Right ventricle myocardium inferior (tissue), 1 donor: Measurements from ENCODE around the gene STPG4. TPM values are rescaled to one million over a fixed set of nuclear protein-coding genes. Genes with fewer than 3 reads are reported as not detected.
A peak's percentile ranks its signal among the peaks of the same experiment; 100 is the strongest.

ENCODE experiments used
- ATAC-seq: fragments of 200-7000 bp; cut with Tn5 transposase; one replicate; pipeline ENCODE4 v1.9.1; 2020; ENCODE audit warnings: mild to moderate bottlenecking, moderate library complexity
- DNase-seq: peaks from one replicate; pipeline ENCODE4 v3.0.0; 2021; ENCODE audit errors: missing footprints
- intact Hi-C: fragments of 100-400 bp; cut with DNase I; formaldehyde crosslinking; loops from one replicate; pipeline ENCODE4 v1.11.0; 2022
- total RNA-seq: library from RNA; stranded (reverse); fragmentation: NEBNext Ultra II Directional; extraction: Animal tissue kit (Norgen Biotek cat#: 25700); gene quantifications from one replicate; pipeline ENCODE4 v1.2.1, GENCODE V29; 2021
- donor health status: DM: no; HTN: yes; CAD: no; lungs with severe emphysema.

Gene STPG4
- total RNA-seq, 1 donor from 2014 or later = not detected

GRCh38 chr2:47048801-47049480 is 106.2 kb downstream of the STPG4 start:
- ATAC-seq (no peak), DNase-seq (no peak)
- intact Hi-C loops = no loop called here

- DNase-seq = no peak
- ATAC-seq = no peak
- intact Hi-C loops = no loop called here
These were observed 108.8 kb downstream of the STPG4 start for GRCh38 chr2:47046271-47046670.

- DNase-seq (no peak), ATAC-seq (peak; percentile 3)
- intact Hi-C loops = no loop called here
These were observed 111.2 kb downstream of the STPG4 start for GRCh38 chr2:47043891-47044239.

DNA sequence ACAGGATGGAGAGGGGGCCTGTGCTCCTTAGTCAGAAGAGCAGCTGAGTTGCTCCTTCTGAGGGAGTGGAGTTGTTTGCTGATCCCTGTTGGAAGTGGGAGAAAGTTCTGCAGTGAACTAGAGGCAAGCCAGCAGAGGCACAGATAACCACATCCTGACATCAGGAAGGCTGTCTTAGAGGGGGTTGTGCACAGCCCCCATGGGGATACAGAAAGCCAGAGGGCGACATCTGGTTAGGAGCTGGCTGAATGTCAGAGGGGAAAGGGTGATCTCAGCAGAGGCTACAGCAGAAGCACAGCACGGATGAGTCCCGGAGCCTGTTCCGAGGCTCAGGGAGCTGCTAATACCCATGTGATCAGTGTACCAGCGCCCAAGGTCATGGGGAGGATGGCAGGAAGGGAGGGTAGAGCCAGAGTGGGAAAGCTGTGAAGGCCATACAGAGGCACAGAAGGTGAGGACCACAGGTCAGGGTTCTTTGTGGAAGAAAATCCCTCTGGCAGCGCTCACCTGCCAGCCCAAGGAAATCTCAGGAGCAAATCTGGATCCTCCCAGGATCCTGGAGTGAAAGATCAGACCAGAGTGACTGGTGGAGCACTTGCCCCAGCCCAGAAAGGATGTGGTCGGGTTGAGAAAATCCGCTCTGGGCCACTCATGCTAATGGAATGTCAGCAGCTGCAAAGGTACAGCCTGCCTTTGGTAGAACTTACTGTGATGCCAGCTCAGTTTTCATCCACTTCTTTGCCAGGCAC is 111.8 kb downstream of the STPG4 start:
- DNase-seq (peak; percentile 80), ATAC-seq (peak; percentile 72)
- intact Hi-C loops = no loop called here

GRCh38 chr2:47041891-47042684 is 113.0 kb downstream of the STPG4 start:
- ATAC-seq = no peak
- DNase-seq = no peak
- intact Hi-C loops = no loop called here

DNA sequence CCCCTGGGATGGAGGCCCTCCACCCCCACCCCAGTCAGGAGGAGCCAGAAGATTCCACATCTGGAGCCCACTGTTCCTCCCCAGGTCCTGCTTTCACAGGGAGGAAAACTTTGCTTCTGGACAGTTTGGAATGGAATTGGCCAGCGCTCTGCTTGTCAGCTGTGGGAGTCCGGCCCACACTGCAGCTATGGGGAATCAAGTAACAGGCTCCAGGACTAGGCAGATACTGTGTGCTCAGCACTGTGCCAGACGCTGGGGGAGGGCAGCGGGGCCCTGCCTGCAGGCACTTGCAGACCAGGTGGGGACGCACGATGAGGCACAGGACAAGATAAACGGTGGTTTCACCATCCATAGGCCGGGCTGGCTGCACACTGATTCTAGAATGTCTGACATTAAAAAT is 114.0 kb downstream of the STPG4 start:
- ATAC-seq (peak; percentile 81), DNase-seq (peak; percentile 85)
- intact Hi-C loops = no loop called here

DNA sequence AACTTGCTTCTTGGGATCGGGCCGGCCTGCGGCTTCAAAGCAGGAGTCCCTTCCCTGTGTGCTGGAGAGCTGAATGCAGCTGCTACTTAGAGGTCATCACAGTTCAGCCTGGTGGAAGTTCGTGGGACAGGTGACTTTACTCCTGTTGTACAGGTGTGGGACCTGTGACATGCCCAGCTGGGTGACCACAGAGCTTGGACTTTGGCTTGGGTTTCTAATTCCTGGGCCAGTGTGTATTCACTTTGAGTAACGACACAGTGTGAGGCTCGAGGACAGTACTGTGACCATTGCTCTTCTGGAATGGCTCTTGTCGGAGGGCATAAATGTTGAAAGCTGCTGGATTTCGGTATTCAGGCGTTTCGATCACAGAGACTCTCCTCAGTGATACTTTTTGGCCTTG is 114.5 kb downstream of the STPG4 start:
- ATAC-seq (no peak), DNase-seq (no peak)
- intact Hi-C loops = no loop called here

- ATAC-seq (no peak), DNase-seq (no peak)
- intact Hi-C loops = no loop called here
These were observed 115.1 kb downstream of the STPG4 start for GRCh38 chr2:47039913-47040562.

- intact Hi-C loops = no loop called here
- DNase-seq = no peak
- ATAC-seq = no peak
These were observed 115.6 kb downstream of the STPG4 start for GRCh38 chr2:47039489-47039870.

GRCh38 chr2:47038656-47039488 is 116.2 kb downstream of the STPG4 start:
- ATAC-seq = no peak
- DNase-seq = no peak
- intact Hi-C loops = no loop called here

- intact Hi-C loops = no loop called here
- DNase-seq = no peak
- no peak for ATAC-seq
These were observed 117.4 kb downstream of the STPG4 start for GRCh38 chr2:47037678-47038077.

Other genes with a start within 250 kb of the STPG4 start
- gene MCFD2, start 239.5 kb downstream of the STPG4 start, total RNA-seq = 66.1 TPM
- gene TTC7A, start 214.1 kb downstream of the STPG4 start, total RNA-seq = 9.8 TPM
- 547 TPM for gene CALM2, start 21.2 kb upstream of the STPG4 start, total RNA-seq
- gene EPCAM, start 214.0 kb upstream of the STPG4 start, total RNA-seq = 0.49 TPM
- gene MSH2, start 247.8 kb upstream of the STPG4 start, total RNA-seq = 13.2 TPM